HTR-8/SVneo (cell line): Measurements from ENCODE around the gene NPIPB4.
"Not testable (repeated sequence)": the region's sequence is repeated elsewhere in the genome, so short reads cannot be mapped to it uniquely, and the experiment has no call there.

ENCODE experiments used
- DNase-seq: peaks from one replicate; pipeline ENCODE4 v3.0.0; 2011; ENCODE audit warnings: low spot score, mixed read lengths; ENCODE audit not compliant: insufficient read length
- FAIRE-seq: peaks from 2 replicates; lab custom pipeline; 2011; peaks lifted over from hg19 to GRCh38; lab: Jason Lieb, UNC

The NPIPB4 gene

GRCh38 chr16:21793310-21793709, 64.2 kb downstream of the NPIPB4 start:
- not testable (repeated sequence) for FAIRE-seq

GRCh38 chr16:21790506-21790905, 67.0 kb downstream of the NPIPB4 start:
- FAIRE-seq, DNase-seq: not testable (repeated sequence)

More at GRCh38 chr16:21793310-21793709, 64.2 kb downstream of the NPIPB4 start:
- not testable (repeated sequence) for DNase-seq
